ENCODE measurements around the gene SLC25A38. TPM values are rescaled to one million over a fixed set of nuclear protein-coding genes. Genes with fewer than 3 reads are reported as not detected.

Gene SLC25A38
- total RNA-seq, 1 experiment from 2014 or later: 27.6 TPM

- DNase-seq (ENCODE audit: low read depth): no peak
Measured at GRCh38 chr3:39433642-39434041, 50.5 kb downstream of the SLC25A38 start.

GRCh38 chr3:39434574-39434973 is 51.4 kb downstream of the SLC25A38 start:
- DNase-seq (ENCODE audit: low read depth): no peak

- DNase-seq (ENCODE audit: low read depth): no peak
Measured at GRCh38 chr3:39435006-39435748, 52.0 kb downstream of the SLC25A38 start.

DNA sequence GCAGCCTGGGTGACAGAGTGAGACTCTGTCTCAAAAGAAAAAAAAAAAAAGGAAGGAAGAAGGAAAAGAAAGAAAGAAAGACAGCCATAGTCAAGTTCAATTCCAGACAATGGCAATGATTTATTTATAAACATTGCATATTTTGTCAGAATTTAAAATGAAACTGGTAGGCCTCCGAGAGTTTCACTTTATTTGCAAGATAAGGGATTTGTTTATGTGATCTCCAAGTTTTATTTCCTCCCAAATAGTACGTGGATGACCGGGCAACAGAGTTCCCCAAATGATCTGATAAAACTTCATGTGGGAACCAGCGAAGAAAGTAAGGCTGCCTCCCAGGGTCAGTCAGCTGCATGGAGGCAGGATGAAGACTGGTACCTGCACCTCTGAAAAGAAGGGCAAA is 55.7 kb downstream of the SLC25A38 start:
- DNase-seq (ENCODE audit: low read depth): no peak

DNA sequence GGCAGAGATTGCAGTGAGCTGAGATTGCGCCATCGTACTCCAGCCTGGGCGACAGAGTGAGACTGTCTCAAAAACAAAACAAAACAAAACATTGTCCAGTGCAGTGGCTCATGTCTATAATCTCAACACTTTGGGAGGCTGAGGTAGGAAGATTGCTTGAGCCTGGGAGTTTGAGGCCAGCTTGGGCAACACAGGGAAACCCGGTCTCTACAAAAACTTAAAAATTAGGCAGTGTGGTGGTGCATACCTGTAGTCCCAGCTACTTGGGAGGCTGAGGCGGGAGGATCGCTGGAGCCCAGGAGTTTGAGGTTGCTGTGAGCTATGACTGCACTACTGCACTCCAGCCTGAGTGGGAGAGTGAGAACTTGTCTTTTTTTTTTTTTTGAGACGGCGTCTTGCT is 57.1 kb downstream of the SLC25A38 start:
- DNase-seq (ENCODE audit: low read depth): no peak

DNA sequence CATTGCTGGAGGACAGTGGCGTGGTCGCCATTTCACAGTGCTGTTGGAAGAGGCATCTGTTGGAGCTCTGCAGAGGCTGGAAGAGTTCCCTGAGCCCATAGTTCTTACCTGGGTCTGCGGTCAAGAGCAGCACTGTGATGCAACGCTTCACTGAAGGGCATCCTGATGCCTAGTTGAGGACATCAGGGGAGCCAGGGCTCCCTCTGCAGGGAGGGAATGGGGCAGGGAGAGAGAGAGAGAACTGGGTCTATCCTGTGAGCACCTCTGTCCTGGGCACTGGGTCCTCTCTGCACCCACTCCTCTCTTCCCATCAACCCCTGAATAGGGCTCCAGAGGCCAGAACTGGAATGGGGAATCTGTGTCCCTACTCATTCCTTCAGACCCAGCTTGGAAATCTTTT is 60.4 kb downstream of the SLC25A38 start:
- DNase-seq (ENCODE audit: low read depth): no peak

DNA sequence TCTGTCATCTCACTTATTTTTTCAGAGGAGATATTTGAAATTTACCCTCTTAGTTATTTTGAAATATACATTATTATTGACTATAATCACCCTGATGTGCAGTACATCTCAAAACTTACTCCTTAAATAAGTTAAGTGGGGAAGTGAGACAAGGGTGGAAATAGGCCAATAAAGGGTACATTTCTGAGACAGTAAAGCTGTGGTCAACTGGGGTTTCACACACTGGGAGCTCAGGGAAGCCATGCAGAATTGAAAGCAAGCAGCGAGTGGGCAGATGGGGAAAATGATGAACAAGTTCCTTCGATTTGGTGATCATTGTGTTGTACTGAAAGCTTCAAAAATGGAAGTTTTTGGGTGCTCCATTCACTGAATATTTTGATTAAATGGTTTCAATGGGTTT is 62.8 kb downstream of the SLC25A38 start:
- DNase-seq (ENCODE audit: low read depth): no peak

- DNase-seq (ENCODE audit: low read depth): no peak
Measured at GRCh38 chr3:39446444-39446843, 63.3 kb downstream of the SLC25A38 start.

Other genes with a start within 250 kb of the SLC25A38 start
- gene CSRNP1, start 229.8 kb upstream of the SLC25A38 start, total RNA-seq (2014; rRNA removed): 13.0 and 18.9 TPM in 2 replicates
- 0.71 and 4.1 TPM in 2 replicates for gene XIRP1, start 190.8 kb upstream of the SLC25A38 start, total RNA-seq (2014; rRNA removed)
- not detected in 2 replicates for gene CX3CR1, start 103.3 kb upstream of the SLC25A38 start, total RNA-seq (2014; rRNA removed)
- not detected in 2 replicates for gene CCR8, start 53.7 kb upstream of the SLC25A38 start, total RNA-seq (2014; rRNA removed)
- 1,666 and 1,777 TPM in 2 replicates for gene RPSA, start 23.4 kb downstream of the SLC25A38 start, total RNA-seq (2014; rRNA removed)
- not detected in 2 replicates for gene MOBP, start 84.3 kb downstream of the SLC25A38 start, total RNA-seq (2014; rRNA removed)

All from LHCN-M2 (cell line).